SK-N-SH (cell line): ENCODE measurements around the gene SERTAD4. TPM values are rescaled to one million over a fixed set of nuclear protein-coding genes. Genes with fewer than 3 reads are reported as not detected.
A peak's percentile ranks its signal among the peaks of the same experiment; 100 is the strongest.

Experiments
- CTCF ChIA-PET: fragments of 300-600, 350-600 bp; formaldehyde crosslinking; extraction: SDS; loops from one replicate; lab custom pipeline; 2021; lab: Yijun Ruan, JAX
- POLR2A ChIA-PET: fragments of 350-600 bp; sonication (Branson Sonifier 250); formaldehyde crosslinking; extraction: SDS; loops from one replicate; lab custom pipeline; 2020; ENCODE audit warnings: antibody characterized with exemption, inconsistent platforms; lab: Yijun Ruan, JAX
- DNase-seq: peaks from one replicate; pipeline ENCODE4 v3.0.0; 2012
- H2AFZ ChIP-seq: fragments of 200-600 bp; sonication (generic); 2 replicates; pipeline ENCODE4 v1.8.1; 2016; ENCODE audit warnings: antibody characterized with exemption, mild to moderate bottlenecking, low read depth
- H3F3A ChIP-seq: fragments of 200-600 bp; sonication (generic); replicated peaks from 2 replicates; pipeline ENCODE3; 2016; ENCODE audit warnings: antibody characterized with exemption, mild to moderate bottlenecking; ENCODE audit not compliant: insufficient read depth
- H3K27ac ChIP-seq, 2 experiments: fragments of 200-500 bp in 1 of 2; fragments of 200-600 bp in 1 of 2; sonication (Bioruptor generic) in 1 of 2; sonication (generic), shearing (Covaris generic) in 1 of 2; 2 replicates each; pipeline versions ENCODE4 v1.5.1 to v1.6.1; 2014 to 2016; ENCODE audit warnings: low read depth in 2 of 2, inconsistent platforms in 1 of 2, low read length in 1 of 2, mild to moderate bottlenecking in 1 of 2, mixed read lengths in 1 of 2
- H3K27me3 ChIP-seq: fragments of 200-600 bp; sonication (generic), shearing (Covaris generic); 2 replicates; pipeline ENCODE4 v1.6.1; 2016; ENCODE audit warnings: mixed run types; ENCODE audit not compliant: insufficient read depth
- H3K36me3 ChIP-seq, 2 experiments: fragments of 200-500 bp in 1 of 2; fragments of 200-600 bp in 1 of 2; sonication (Bioruptor generic) in 1 of 2; sonication (generic) in 1 of 2; replicated peaks in 1 of 2; 2 replicates each; pipeline versions ENCODE3 to v1.5.1; 2014 to 2016; ENCODE audit warnings: low read length in 1 of 2, mild to moderate bottlenecking in 1 of 2; ENCODE audit not compliant: insufficient read depth in 2 of 2, control insufficient read depth in 1 of 2
- H3K4me1 ChIP-seq, 2 experiments: fragments of 200-500 bp in 1 of 2; fragments of 200-600 bp in 1 of 2; sonication (Bioruptor generic) in 1 of 2; sonication (generic), shearing (Covaris generic) in 1 of 2; 2 replicates each; pipeline versions ENCODE4 v1.5.1 to v1.6.1; 2014 to 2016; ENCODE audit warnings: low read depth in 1 of 2, low read length in 1 of 2, mixed run types in 1 of 2; ENCODE audit not compliant: insufficient read depth in 2 of 2, control insufficient read depth in 1 of 2
- H3K4me2 ChIP-seq: fragments of 200-600 bp; sonication (generic), shearing (Covaris generic); 2 replicates; pipeline ENCODE4 v1.6.1; 2017; ENCODE audit warnings: mixed run types
- H3K4me3 ChIP-seq, 2 experiments: fragments of 200-500 bp in 1 of 2; fragments of 200-600 bp in 1 of 2; sonication (Bioruptor generic) in 1 of 2; sonication (generic), shearing (Covaris generic) in 1 of 2; 2 replicates each; pipeline versions ENCODE4 v1.5.1 to v1.8.1; 2014 to 2016; ENCODE audit warnings: low read depth in 2 of 2, inconsistent platforms in 1 of 2, low read length in 1 of 2, mild to moderate bottlenecking in 1 of 2, mixed read lengths in 1 of 2, moderate library complexity in 1 of 2
- H3K79me2 ChIP-seq: fragments of 200-600 bp; sonication (generic); 2 replicates; pipeline ENCODE4 v1.8.1; 2017; ENCODE audit warnings: mild to moderate bottlenecking; ENCODE audit not compliant: insufficient read depth
- H3K9ac ChIP-seq: fragments of 200-600 bp; sonication (generic); 2 replicates; pipeline ENCODE4 v1.6.1; 2017; ENCODE audit warnings: mixed run types
- H3K9me2 ChIP-seq: fragments of 200-600 bp; sonication (generic); 2 replicates; pipeline ENCODE4 v1.6.1; 2017; ENCODE audit warnings: mixed run types
- H3K9me3 ChIP-seq: fragments of 200-600 bp; sonication (generic); 2 replicates; pipeline ENCODE4 v1.6.1; 2017; ENCODE audit warnings: mixed run types, mild to moderate bottlenecking, moderate library complexity
- H4K20me1 ChIP-seq: fragments of 200-600 bp; sonication (generic); 2 replicates; pipeline ENCODE4 v1.6.1; 2017; ENCODE audit warnings: mild to moderate bottlenecking, mixed run types; ENCODE audit not compliant: insufficient read depth
- GABPA ChIP-seq: IDR thresholded peaks from 2 replicates; pipeline ENCODE4 v1.4.0; 2012; ENCODE audit warnings: low read depth, mild to moderate bottlenecking
- GATA2 ChIP-seq: sonication (generic); formaldehyde crosslinking; IDR thresholded peaks from 2 replicates; pipeline ENCODE4 v1.5.0; 2020; ENCODE audit warnings: mild to moderate bottlenecking, missing genetic modification reagents
- JUND ChIP-seq: IDR thresholded peaks from 2 replicates; pipeline ENCODE4 v1.4.0; 2012
- MEF2A ChIP-seq: IDR thresholded peaks from 2 replicates; pipeline ENCODE4 v1.4.0; 2012; ENCODE audit warnings: low read depth, borderline replicate concordance
- RAD21 ChIP-seq: IDR thresholded peaks from 2 replicates; pipeline ENCODE4 v1.6.1; 2012; ENCODE audit warnings: mild to moderate bottlenecking, low read length
- RCOR1 ChIP-seq: fragments of 150-350 bp; IDR thresholded peaks from 2 replicates; pipeline ENCODE4 v1.6.1; 2017; ENCODE audit warnings: antibody characterized with exemption, low read length
- RFX5 ChIP-seq: IDR thresholded peaks from 2 replicates; pipeline ENCODE4 v1.6.1; 2012; ENCODE audit warnings: mild to moderate bottlenecking, improper control_type of control experiment, low read length
- RXRA ChIP-seq: IDR thresholded peaks from 2 replicates; pipeline ENCODE4 v1.4.0; 2012; ENCODE audit warnings: low read depth, mild to moderate bottlenecking, borderline replicate concordance
- SIN3A ChIP-seq: IDR thresholded peaks from 2 replicates; pipeline ENCODE4 v1.6.1; 2012; ENCODE audit warnings: low read depth, mild to moderate bottlenecking, low read length, moderate library complexity, borderline replicate concordance
- TAF1 ChIP-seq: IDR thresholded peaks from 2 replicates; pipeline ENCODE4 v1.6.1; 2012; ENCODE audit warnings: low read depth, mild to moderate bottlenecking, low read length, moderate library complexity, borderline replicate concordance
- TCF12 ChIP-seq: IDR thresholded peaks from 2 replicates; pipeline ENCODE4 v1.4.0; 2012
- USF2 ChIP-seq: fragments of 150-350 bp; IDR thresholded peaks from 2 replicates; pipeline ENCODE4 v1.6.1; 2017; ENCODE audit warnings: antibody characterized with exemption, low read length, low read depth, borderline replicate concordance
- ZBTB33 ChIP-seq: IDR thresholded peaks from 2 replicates; pipeline ENCODE4 v1.4.0; 2012; ENCODE audit warnings: low read depth, borderline replicate concordance
- WGBS: methylation state at CpG from one replicate; pipeline ENCODE4 v1.1.6; 2017; ENCODE audit warnings: low lambda C conversion rate; 5-methylcytosine and 5-hydroxymethylcytosine counted together
- polyA plus RNA-seq, 3 experiments: library from polyadenylated mRNA; depleted of rRNA; stranded (reverse); fragments of >200 nt; gene quantifications; 2 replicates each; pipeline ENCODE4 v1.2.3, GENCODE V29; 2012
- TF ChIP-seq, protein P1 (sequence below): fragments of 150-350 bp; IDR thresholded peaks from 2 replicates; pipeline ENCODE4 v1.6.1; 2016; ENCODE audit warnings: mild to moderate bottlenecking, low read depth, low read length

Gene SERTAD4
- polyA plus RNA-seq, 1 of the 3 experiments (the other 2 are of a cell fraction): 2.9 TPM

- no peaks in the 10 kb centered on the region for H4K20me1 ChIP-seq
- H3K9me2 ChIP-seq: no peaks in the 10 kb centered on the region
- H3K4me3 ChIP-seq: peak overlapping the region; percentile 78 to 84
- ChIA-PET CTCF (interaction anchor here (0.6 to 2.1 kb wide), 8 partner anchors 14 to 1028 kb away, joined by 3 to 10 read pairs (median 3); no protein-coding TSS in a partner anchor), POLR2A (interaction anchor here (2.4 to 3.0 kb wide), 2 partner anchors 57 to 61 kb away, joined by 13 to 29 read pairs; no protein-coding TSS in a partner anchor)
- TF ChIP-seq RAD21: no peak
- no peak for TF ChIP-seq GABPA
- no peak for TF ChIP-seq SIN3A
- TF ChIP-seq MEF2A: no peak
- TF ChIP-seq ZBTB33: no peak
- no peak for TF ChIP-seq RFX5
- no peak for TF ChIP-seq GATA2
- TF ChIP-seq TCF12: no peak
- no peak for TF ChIP-seq USF2
- TF ChIP-seq TAF1: no peak
- no peak for TF ChIP-seq JUND
- no peak for TF ChIP-seq RCOR1
- no peak for TF ChIP-seq RXRA
- TF ChIP-seq, protein P1, sequence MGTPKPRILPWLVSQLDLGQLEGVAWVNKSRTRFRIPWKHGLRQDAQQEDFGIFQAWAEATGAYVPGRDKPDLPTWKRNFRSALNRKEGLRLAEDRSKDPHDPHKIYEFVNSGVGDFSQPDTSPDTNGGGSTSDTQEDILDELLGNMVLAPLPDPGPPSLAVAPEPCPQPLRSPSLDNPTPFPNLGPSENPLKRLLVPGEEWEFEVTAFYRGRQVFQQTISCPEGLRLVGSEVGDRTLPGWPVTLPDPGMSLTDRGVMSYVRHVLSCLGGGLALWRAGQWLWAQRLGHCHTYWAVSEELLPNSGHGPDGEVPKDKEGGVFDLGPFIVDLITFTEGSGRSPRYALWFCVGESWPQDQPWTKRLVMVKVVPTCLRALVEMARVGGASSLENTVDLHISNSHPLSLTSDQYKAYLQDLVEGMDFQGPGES: no peak
- H2AFZ ChIP-seq: no peak overlapping the region
- H3K27me3 ChIP-seq: no peaks in the 10 kb centered on the region
- no peaks in the 10 kb centered on the region for H3K9me3 ChIP-seq
- peaks cover 30% of the 10 kb centered on the region for H3F3A ChIP-seq
- peaks cover 25 to 42% of the 10 kb centered on the region in 2 experiments for H3K4me1 ChIP-seq
- peak overlapping the region in 1 of 2 experiments; percentile 97; a peak in 2 of 4 replicates for H3K27ac ChIP-seq
- no peaks in the 10 kb centered on the region for H3K79me2 ChIP-seq
- no peak for DNase-seq
- H3K36me3 ChIP-seq: peaks cover 9 to 20% of the 10 kb centered on the region in 2 experiments
- peak overlapping the region; percentile 93 for H3K4me2 ChIP-seq
- 66% methylated on average over 10 of the region's 10 CpGs for WGBS
- no peak overlapping the region for H3K9ac ChIP-seq
These were observed 1.7 kb downstream of the SERTAD4 start for GRCh38 chr1:210234329-210234757.
